CD14-positive monocyte (primary cell): ENCODE data around the gene PPM1H. TPM values are rescaled to one million over a fixed set of nuclear protein-coding genes. Genes with fewer than 3 reads are reported as not detected.

ENCODE experiments used
- DNase-seq, 3 donors: peaks; one replicate each; pipeline ENCODE4 v3.0.0-alpha.2; 2011 to 2022
- H2AFZ ChIP-seq: 2 replicates; pipeline ENCODE4 v1.6.0; 2012; ENCODE audit warnings: mild to moderate bottlenecking, low read depth, low read length, inconsistent platforms; ENCODE audit not compliant: insufficient read depth, poor library complexity, severe bottlenecking
- H3K27ac ChIP-seq, 2 donors: 1 replicate in 1 of 2; 2 replicates in 1 of 2; pipeline ENCODE4 v1.5.1; 2012 to 2013; ENCODE audit warnings: low read length in 2 of 2, control low read depth in 1 of 2, inconsistent platforms in 1 of 2, low read depth in 1 of 2, mild to moderate bottlenecking in 1 of 2
- H3K27me3 ChIP-seq, 2 donors: one replicate each; pipeline versions ENCODE4 v1.6.0 to v1.6.1; 2011 to 2013; ENCODE audit warnings: low read length in 2 of 2; ENCODE audit not compliant: control insufficient read depth in 2 of 2, insufficient read depth in 2 of 2
- H3K36me3 ChIP-seq, 2 donors: replicated peaks in 1 of 2; 1 replicate in 1 of 2; 2 replicates in 1 of 2; pipeline versions ENCODE4 v1.5.1 to v1.6.1; 2012 to 2013; ENCODE audit warnings: low read length in 2 of 2, control low read depth in 1 of 2, inconsistent platforms in 1 of 2, mild to moderate bottlenecking in 1 of 2; ENCODE audit not compliant: insufficient read depth in 2 of 2, control insufficient read depth in 1 of 2
- H3K4me1 ChIP-seq, 2 donors: 1 replicate in 1 of 2; 2 replicates in 1 of 2; pipeline versions ENCODE4 v1.5.1 to v1.6.1; 2012 to 2013; ENCODE audit warnings: low read length in 2 of 2, control low read depth in 1 of 2, inconsistent platforms in 1 of 2, mild to moderate bottlenecking in 1 of 2, moderate library complexity in 1 of 2; ENCODE audit not compliant: insufficient read depth in 2 of 2, control insufficient read depth in 1 of 2
- H3K4me2 ChIP-seq: replicated peaks from 2 replicates; pipeline ENCODE3; 2012; ENCODE audit warnings: low read length, moderate library complexity, mild to moderate bottlenecking; ENCODE audit not compliant: poor library complexity, severe bottlenecking; ENCODE audit errors: extremely low read depth
- H3K4me3 ChIP-seq, 3 experiments: fragments of 200-600 bp in 1 of 3; sonication (generic) in 1 of 3; replicated peaks in 1 of 3; 1 replicate in 2 of 3; 2 replicates in 1 of 3; pipeline ENCODE4 v1.5.1; 2011 to 2013; ENCODE audit warnings: low read length in 3 of 3, mild to moderate bottlenecking in 3 of 3, control low read depth in 2 of 3, low read depth in 2 of 3, inconsistent platforms in 1 of 3, moderate library complexity in 1 of 3
- H3K79me2 ChIP-seq: 2 replicates; pipeline ENCODE4 v1.6.0; 2012; ENCODE audit warnings: mild to moderate bottlenecking, control low read depth, inconsistent platforms, low read length, moderate library complexity; ENCODE audit not compliant: insufficient read depth
- H3K9ac ChIP-seq: 2 replicates; pipeline ENCODE4 v1.6.0; 2017; ENCODE audit warnings: low read length, mild to moderate bottlenecking; ENCODE audit not compliant: insufficient read depth, poor library complexity, severe bottlenecking
- H3K9me3 ChIP-seq, 2 donors: replicated peaks in 1 of 2; 1 replicate in 1 of 2; 2 replicates in 1 of 2; pipeline versions ENCODE4 v1.5.1 to v1.6.1; 2012 to 2013; ENCODE audit warnings: low read length in 2 of 2, control low read depth in 1 of 2; ENCODE audit not compliant: control insufficient read depth in 1 of 2, insufficient read depth in 1 of 2
- H4K20me1 ChIP-seq: 2 replicates; pipeline ENCODE4 v1.6.0; 2012; ENCODE audit warnings: mild to moderate bottlenecking, low read length, control low read depth, moderate library complexity; ENCODE audit not compliant: insufficient read depth
- H3K27ac Mint-ChIP-seq, 7 donors: one replicate each; pipeline ENCODE4 v1.8.0; 2020; ENCODE audit warnings: mild to moderate bottlenecking in 7 of 7, mixed read lengths in 7 of 7, moderate library complexity in 6 of 7, inconsistent platforms in 2 of 7
- H3K27me3 Mint-ChIP-seq, 3 donors: one replicate each; pipeline ENCODE4 v1.8.0; 2021 to 2022; ENCODE audit warnings: low read depth in 3 of 3, mild to moderate bottlenecking in 3 of 3, mixed read lengths in 3 of 3, moderate library complexity in 3 of 3, inconsistent platforms in 1 of 3
- H3K36me3 Mint-ChIP-seq, 2 donors: one replicate each; pipeline ENCODE4 v1.8.0; 2020; ENCODE audit warnings: mixed read lengths in 2 of 2, inconsistent platforms in 1 of 2, mild to moderate bottlenecking in 1 of 2
- H3K4me1 Mint-ChIP-seq: one replicate; pipeline ENCODE4 v1.8.0; 2020; ENCODE audit warnings: mild to moderate bottlenecking, mixed read lengths
- H3K4me3 Mint-ChIP-seq, 2 donors: one replicate each; pipeline ENCODE4 v1.8.0; 2020; ENCODE audit warnings: mild to moderate bottlenecking in 2 of 2, mixed read lengths in 2 of 2, moderate library complexity in 1 of 2
- H3K9me3 Mint-ChIP-seq, 7 donors: one replicate each; pipeline ENCODE4 v1.8.0; 2020 to 2022; ENCODE audit warnings: mixed read lengths in 7 of 7, mild to moderate bottlenecking in 6 of 7, moderate library complexity in 6 of 7, inconsistent platforms in 2 of 7
- CTCF ChIP-seq: fragments of 200-600 bp; IDR thresholded peaks from one replicate; pipeline ENCODE4 v1.8.0; 2022; ENCODE audit warnings: antibody characterized with exemption, mild to moderate bottlenecking
- WGBS: methylation state at CpG from one replicate; pipeline ENCODE4 v1.1.5; 2013; ENCODE audit warnings: missing lambda C conversion rate; ENCODE audit not compliant: insufficient coverage; 5-methylcytosine and 5-hydroxymethylcytosine counted together
- intact Hi-C, 2 donors: fragments of 100-400 bp; cut with micrococcal nuclease; formaldehyde crosslinking; loops; one replicate each; pipeline versions ENCODE4 v1.15.0 to v1.15.1; 2023
- polyA plus RNA-seq, 3 donors: library from polyadenylated mRNA; depleted of rRNA in 1 of 3; unstranded in 2 of 3; stranded (reverse) in 1 of 3; fragments of 300-500 nt in 2 of 3; fragments of >200 nt in 1 of 3; fragmentation: Illumina TruSeq in 2 of 3; gene quantifications; 1 replicate in 2 of 3; 2 replicates in 1 of 3; pipeline ENCODE4 v1.2.3, GENCODE V29; 2012 to 2021

The PPM1H gene
- polyA plus RNA-seq, 3 donors: 1.5 to 2.8 (median 1.9) TPM

- Histone ChIP-seq H4K20me1 (no peaks in the 10 kb centered on the region), H2AFZ (no peak overlapping the region), H3K9ac (no peak overlapping the region), H3K79me2 (no peaks in the 10 kb centered on the region), H3K4me3 (no peak overlapping the region), H3K4me1 (no peaks in the 10 kb centered on the region), H3K36me3 (no peaks in the 10 kb centered on the region), H3K4me2 (no peak overlapping the region), H3K9me3 (no peaks in the 10 kb centered on the region), H3K27ac (no peak overlapping the region), H3K27me3 (no peaks in the 10 kb centered on the region)
- peaks cover 13% of the 10 kb centered on the region for H3K4me1 Mint-ChIP-seq
- H3K4me3 Mint-ChIP-seq: no peak overlapping the region
- H3K9me3 Mint-ChIP-seq: peaks cover 0 to 3% (median 0%) of the 10 kb centered on the region in 7 donors
- H3K36me3 Mint-ChIP-seq: peaks cover 17 to 21% of the 10 kb centered on the region in 2 donors
- 100% methylated on average over 5 of the region's 8 CpGs for WGBS
- no peak overlapping the region for H3K27ac Mint-ChIP-seq
- intact Hi-C loops: no loop called here
- no peak for DNase-seq
- H3K27me3 Mint-ChIP-seq: peaks cover 0 to 1% (median 1%) of the 10 kb centered on the region in 3 donors
- TF ChIP-seq CTCF: no peak
Observed at GRCh38 chr12:62646566-62646965, 288.4 kb downstream of the PPM1H start.

GRCh38 chr12:62643486-62643885 lies 291.5 kb downstream of the PPM1H start:
- Histone ChIP-seq H3K4me1 (no peaks in the 10 kb centered on the region), H3K4me3 (no peak overlapping the region), H3K27me3 (no peaks in the 10 kb centered on the region), H2AFZ (no peak overlapping the region), H3K4me2 (no peak overlapping the region), H3K9ac (no peak overlapping the region), H4K20me1 (no peaks in the 10 kb centered on the region), H3K9me3 (no peaks in the 10 kb centered on the region), H3K27ac (no peak overlapping the region), H3K36me3 (no peaks in the 10 kb centered on the region), H3K79me2 (no peaks in the 10 kb centered on the region)
- peaks cover 0 to 1% (median 0%) of the 10 kb centered on the region in 3 donors for H3K27me3 Mint-ChIP-seq
- no peak overlapping the region for H3K27ac Mint-ChIP-seq
- WGBS: no CpG with 5 or more reads among the region's 2 CpGs
- H3K4me3 Mint-ChIP-seq: no peak overlapping the region
- peaks cover 17 to 21% of the 10 kb centered on the region in 2 donors for H3K36me3 Mint-ChIP-seq
- intact Hi-C loops: no loop called here
- H3K9me3 Mint-ChIP-seq: peaks cover 0 to 3% (median 0%) of the 10 kb centered on the region in 7 donors
- no peak for DNase-seq
- no peak for TF ChIP-seq CTCF
- peaks cover 19% of the 10 kb centered on the region for H3K4me1 Mint-ChIP-seq
